ENCODE measurements around the gene RHOBTB3. TPM values are rescaled to one million over a fixed set of nuclear protein-coding genes. Genes with fewer than 3 reads are reported as not detected.

Gene RHOBTB3
- total RNA-seq, 1 donor from 2014 or later = 348 TPM

- DNase-seq = no peak
Observed at GRCh38 chr5:95841914-95842812, 111.0 kb downstream of the RHOBTB3 start.

- no peak for DNase-seq
Observed at GRCh38 chr5:95842854-95843544, 111.9 kb downstream of the RHOBTB3 start.

GRCh38 chr5:95843733-95844223, 112.6 kb downstream of the RHOBTB3 start:
- no peak for DNase-seq

GRCh38 chr5:95845391-95845790, 114.3 kb downstream of the RHOBTB3 start:
- DNase-seq = no peak

Other genes starting within 250 kb of the RHOBTB3 start
- gene SKIC3, start 176.4 kb upstream of the RHOBTB3 start, total RNA-seq = 216 TPM
- 10.8 TPM for gene ARSK, start 176.2 kb upstream of the RHOBTB3 start, total RNA-seq
- not detected for gene GPR150, start 111.2 kb upstream of the RHOBTB3 start, total RNA-seq
- gene RFESD, start 84.6 kb upstream of the RHOBTB3 start, total RNA-seq = 1.4 TPM
- gene SPATA9, start 48.3 kb upstream of the RHOBTB3 start, total RNA-seq = 0.78 TPM
- 9.8 TPM for gene GLRX, start 91.4 kb downstream of the RHOBTB3 start, total RNA-seq
- gene ELL2, start 230.5 kb downstream of the RHOBTB3 start, total RNA-seq = 35.6 TPM